Measurements from ENCODE around the gene HOXA4. TPM values are rescaled to one million over a fixed set of nuclear protein-coding genes. Genes with fewer than 3 reads are reported as not detected.
A peak's percentile ranks its signal among the peaks of the same experiment; 100 is the strongest.

HOXA4 gene
- total RNA-seq, 2 donors from 2014 or later, result 0.55 TPM; not detected in 1

GRCh38 chr7:27132978-27133377, 2.4 kb upstream of the HOXA4 start:
- H3K4me1 Mint-ChIP-seq (ENCODE audit: low read depth in 2 of 2), result peaks cover 24 to 29% of the 10 kb centered on the region in 2 donors
- H3K36me3 Mint-ChIP-seq, result no peaks in the 10 kb centered on the region
- no peak overlapping the region for H3K4me3 Mint-ChIP-seq
- H3K9me3 Mint-ChIP-seq, result no peaks in the 10 kb centered on the region
- DNase-seq (ENCODE audit: low spot score) (no peak), ATAC-seq (no peak)
- H3K27ac Mint-ChIP-seq, result no peak overlapping the region
- peaks cover 30 to 63% of the 10 kb centered on the region in 2 donors for H3K27me3 Mint-ChIP-seq

- Mint-ChIP-seq H3K9me3 (no peaks in the 10 kb centered on the region), H3K27me3 (peaks cover 29 to 64% of the 10 kb centered on the region in 2 donors), H3K4me3 (no peak overlapping the region), H3K4me1 (ENCODE audit: low read depth in 2 of 2) (peaks cover 24 to 28% of the 10 kb centered on the region in 2 donors), H3K27ac (no peak overlapping the region), H3K36me3 (no peaks in the 10 kb centered on the region)
- DNase-seq (ENCODE audit: low spot score) (no peak), ATAC-seq (no peak)
These were observed 1.7 kb upstream of the HOXA4 start for GRCh38 chr7:27132214-27132613.

GRCh38 chr7:27131390-27131819, 848 bp upstream of the HOXA4 start:
- Mint-ChIP-seq H3K9me3 (no peaks in the 10 kb centered on the region), H3K4me1 (ENCODE audit: low read depth in 2 of 2) (peaks cover 24 to 25% of the 10 kb centered on the region in 2 donors), H3K36me3 (no peaks in the 10 kb centered on the region), H3K27ac (no peak overlapping the region), H3K4me3 (no peak overlapping the region), H3K27me3 (peaks cover 31 to 71% of the 10 kb centered on the region in 2 donors)
- DNase-seq (ENCODE audit: low spot score), result no peak
- ATAC-seq, result no peak

- no peak overlapping the region for H3K4me3 Mint-ChIP-seq
- peaks cover 32 to 69% of the 10 kb centered on the region in 2 donors for H3K27me3 Mint-ChIP-seq
- no peaks in the 10 kb centered on the region for H3K9me3 Mint-ChIP-seq
- no peaks in the 10 kb centered on the region for H3K36me3 Mint-ChIP-seq
- H3K27ac Mint-ChIP-seq, result no peak overlapping the region
- ATAC-seq (peak; percentile 36 to 68), DNase-seq (ENCODE audit: low spot score) (no peak)
- peaks cover 13 to 16% of the 10 kb centered on the region in 2 donors for H3K4me1 Mint-ChIP-seq (ENCODE audit: low read depth in 2 of 2)
These were observed 623 bp downstream of the HOXA4 start for GRCh38 chr7:27129729-27130539.

GRCh38 chr7:27128776-27129728, 1.5 kb downstream of the HOXA4 start:
- Mint-ChIP-seq H3K36me3 (no peaks in the 10 kb centered on the region), H3K27me3 (peaks cover 28 to 60% of the 10 kb centered on the region in 2 donors), H3K9me3 (no peaks in the 10 kb centered on the region), H3K4me1 (ENCODE audit: low read depth in 2 of 2) (peaks cover 4 to 7% of the 10 kb centered on the region in 2 donors), H3K4me3 (no peak overlapping the region), H3K27ac (peak overlapping the region in 1 of 2 donors; percentile 43)
- ATAC-seq, result no peak
- no peak for DNase-seq (ENCODE audit: low spot score)

- Mint-ChIP-seq H3K36me3 (no peaks in the 10 kb centered on the region), H3K27me3 (peaks cover 24 to 50% of the 10 kb centered on the region in 2 donors), H3K9me3 (no peaks in the 10 kb centered on the region), H3K27ac (no peak overlapping the region), H3K4me3 (no peak overlapping the region), H3K4me1 (ENCODE audit: low read depth in 2 of 2) (peaks cover 0 to 3% of the 10 kb centered on the region in 2 donors)
- ATAC-seq, result no peak
- no peak for DNase-seq (ENCODE audit: low spot score)
These were observed 2.5 kb downstream of the HOXA4 start for GRCh38 chr7:27128034-27128433.

GRCh38 chr7:27126596-27127327, 3.8 kb downstream of the HOXA4 start:
- H3K4me1 Mint-ChIP-seq (ENCODE audit: low read depth in 2 of 2), result peaks cover 0 to 3% of the 10 kb centered on the region in 2 donors
- no peaks in the 10 kb centered on the region for H3K9me3 Mint-ChIP-seq
- H3K27ac Mint-ChIP-seq, result no peak overlapping the region
- no peak overlapping the region for H3K4me3 Mint-ChIP-seq
- DNase-seq (ENCODE audit: low spot score) (no peak), ATAC-seq (no peak)
- peaks cover 24 to 38% of the 10 kb centered on the region in 2 donors for H3K27me3 Mint-ChIP-seq
- H3K36me3 Mint-ChIP-seq, result no peaks in the 10 kb centered on the region

GRCh38 chr7:27125986-27126394, 4.6 kb downstream of the HOXA4 start:
- ATAC-seq, result no peak
- H3K27me3 Mint-ChIP-seq, result peaks cover 24 to 35% of the 10 kb centered on the region in 2 donors

GRCh38 chr7:27124902-27125689, 5.5 kb downstream of the HOXA4 start:
- DNase-seq (ENCODE audit: low spot score) (no peak), ATAC-seq (peak in 1 of 2 donors; percentile 44)
- Mint-ChIP-seq H3K36me3 (no peaks in the 10 kb centered on the region), H3K9me3 (no peaks in the 10 kb centered on the region), H3K27ac (no peak overlapping the region), H3K27me3 (peaks cover 24 to 35% of the 10 kb centered on the region in 2 donors), H3K4me3 (no peak overlapping the region), H3K4me1 (ENCODE audit: low read depth in 2 of 2) (peaks cover 0 to 3% of the 10 kb centered on the region in 2 donors)

More at GRCh38 chr7:27125986-27126394, 4.6 kb downstream of the HOXA4 start:
- H3K36me3 Mint-ChIP-seq, result no peaks in the 10 kb centered on the region
- no peak overlapping the region for H3K27ac Mint-ChIP-seq
- no peak overlapping the region for H3K4me3 Mint-ChIP-seq
- H3K4me1 Mint-ChIP-seq (ENCODE audit: low read depth in 2 of 2), result peaks cover 0 to 3% of the 10 kb centered on the region in 2 donors
- H3K9me3 Mint-ChIP-seq, result no peaks in the 10 kb centered on the region
- DNase-seq (ENCODE audit: low spot score), result no peak

GRCh38 chr7:27124096-27124901, 6.3 kb downstream of the HOXA4 start:
- Mint-ChIP-seq H3K27ac (no peak overlapping the region), H3K4me3 (no peak overlapping the region), H3K36me3 (no peaks in the 10 kb centered on the region), H3K27me3 (peaks cover 24 to 34% of the 10 kb centered on the region in 2 donors), H3K9me3 (no peaks in the 10 kb centered on the region), H3K4me1 (ENCODE audit: low read depth in 2 of 2) (peaks cover 0 to 3% of the 10 kb centered on the region in 2 donors)
- DNase-seq (ENCODE audit: low spot score), result no peak
- no peak for ATAC-seq

GRCh38 chr7:27123477-27124053, 7.0 kb downstream of the HOXA4 start:
- Mint-ChIP-seq H3K27me3 (peaks cover 19 to 27% of the 10 kb centered on the region in 2 donors), H3K9me3 (no peaks in the 10 kb centered on the region), H3K27ac (no peak overlapping the region), H3K4me3 (no peak overlapping the region), H3K4me1 (ENCODE audit: low read depth in 2 of 2) (no peaks in the 10 kb centered on the region), H3K36me3 (no peaks in the 10 kb centered on the region)
- ATAC-seq, result no peak
- no peak for DNase-seq (ENCODE audit: low spot score)

GRCh38 chr7:27123007-27123476, 7.5 kb downstream of the HOXA4 start:
- Mint-ChIP-seq H3K4me1 (ENCODE audit: low read depth in 2 of 2) (no peaks in the 10 kb centered on the region), H3K27me3 (peaks cover 17 to 26% of the 10 kb centered on the region in 2 donors), H3K9me3 (no peaks in the 10 kb centered on the region), H3K4me3 (no peak overlapping the region), H3K27ac (no peak overlapping the region), H3K36me3 (no peaks in the 10 kb centered on the region)
- DNase-seq (ENCODE audit: low spot score) (no peak), ATAC-seq (no peak)

Data from natural killer cell treated with Interleukin-12 subunit alpha and Interleukin-12 subunit beta and Interleukin-15 and Interleukin-18, amount 100 ng/mL, for 72 hours (primary cell).